Activated T-cell treated with anti-CD3 and anti-CD28 coated beads for 24 hours (primary cell): ENCODE data around the gene ZBTB8OS.

Experiments used
- DNase-seq: peaks from one replicate; pipeline ENCODE4 v3.0.0-alpha.2; 2020; ENCODE audit warnings: low read depth

The ZBTB8OS gene

DNA sequence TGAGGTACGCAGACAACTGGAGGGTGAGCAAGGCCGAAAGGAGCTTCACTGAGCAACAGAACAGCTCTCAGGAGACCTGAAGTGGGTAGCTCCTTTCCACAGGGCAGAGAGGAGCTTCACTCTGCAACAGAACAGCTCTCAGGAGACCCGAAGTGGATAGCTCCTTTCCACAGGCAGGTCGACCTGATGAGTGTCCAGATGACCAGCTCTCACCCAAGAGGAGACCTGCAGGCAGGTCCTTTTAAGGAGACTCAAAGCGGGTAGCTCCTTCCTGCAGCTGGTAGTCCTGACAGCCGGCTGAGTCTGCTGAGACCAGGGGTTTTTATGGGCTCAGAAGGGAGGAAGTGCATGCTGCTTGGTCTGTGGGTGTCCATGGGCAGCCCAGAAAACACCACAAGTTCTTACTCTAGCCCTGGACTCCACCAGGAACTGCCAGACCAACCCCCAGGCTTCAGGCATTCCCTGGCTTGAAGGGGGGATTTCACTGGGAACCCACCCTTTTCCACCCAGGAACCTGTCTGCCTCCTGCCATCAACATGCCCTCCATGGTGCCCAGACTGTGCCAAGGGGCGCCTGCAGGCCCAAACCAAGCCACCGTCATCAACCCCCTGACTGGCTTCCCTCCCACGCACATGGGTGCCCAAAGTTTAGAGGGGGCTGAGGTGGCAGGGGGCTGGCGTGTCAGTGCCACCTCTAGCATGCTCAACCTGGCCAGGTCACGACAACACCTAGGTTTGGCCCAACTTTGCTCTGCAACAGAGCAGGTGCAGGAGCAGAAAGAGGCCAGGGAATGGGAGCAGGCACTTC lies 43.6 kb downstream of the ZBTB8OS start:
- no peak for DNase-seq

- no peak for DNase-seq
Measured at GRCh38 chr1:32605711-32606424, 44.5 kb downstream of the ZBTB8OS start.

DNA sequence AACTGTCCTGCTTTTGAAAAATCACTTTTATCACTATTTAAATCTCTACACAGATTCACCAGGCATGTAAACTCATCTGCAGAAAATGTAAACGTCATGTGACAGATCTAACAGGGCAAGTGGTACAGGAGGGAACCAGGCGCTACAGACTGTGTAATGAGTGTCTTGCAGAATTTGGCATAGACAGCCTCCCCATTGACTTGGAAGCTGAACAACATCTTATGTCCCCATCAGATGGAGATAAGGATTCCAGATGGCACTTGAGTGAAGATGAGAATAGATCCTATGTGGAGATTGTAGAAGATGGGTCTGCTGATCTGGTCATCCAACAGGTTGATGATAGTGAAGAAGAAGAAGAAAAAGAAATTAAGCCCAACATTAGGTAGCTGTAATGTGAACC lies 50.3 kb downstream of the ZBTB8OS start:
- DNase-seq: no peak

GRCh38 chr1:32592943-32593342 lies 57.4 kb downstream of the ZBTB8OS start:
- DNase-seq: no peak

GRCh38 chr1:32580348-32581017 lies 69.9 kb downstream of the ZBTB8OS start:
- no peak for DNase-seq
